ENCODE measurements around the gene CCL3. TPM values are rescaled to one million over a fixed set of nuclear protein-coding genes. Genes with fewer than 3 reads are reported as not detected.
"Not testable (repeated sequence)": the region's sequence is repeated elsewhere in the genome, so short reads cannot be mapped to it uniquely, and the experiment has no call there.

Gene CCL3
- polyA plus RNA-seq, 1 donor (not counting 4 experiments of a cell fraction or from before 2014, with no cell fraction given): not detected

DNA sequence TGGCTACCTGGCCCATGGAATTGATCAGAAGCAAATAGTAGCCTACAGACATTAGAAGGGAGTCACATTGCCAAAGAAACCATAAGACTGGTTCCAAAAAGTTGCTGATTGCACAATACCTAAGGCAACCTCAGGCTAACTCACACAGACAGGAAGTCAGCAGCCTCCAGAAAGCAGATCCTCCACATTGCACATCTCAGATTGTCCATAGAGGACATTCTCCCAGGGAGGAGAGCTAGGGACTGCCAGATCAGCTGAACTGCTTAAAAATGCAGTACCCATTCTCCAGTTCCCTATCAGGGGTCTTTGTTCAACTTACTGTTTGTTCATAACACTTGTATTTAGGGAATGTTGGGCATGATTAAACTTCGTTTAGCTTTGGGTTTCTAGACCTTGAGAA lies 4.2 kb downstream of the CCL3 start:
- Histone ChIP-seq H3K36me3 (ENCODE audit: control insufficient read depth in 2 of 2, extremely low read depth in 1 of 2, insufficient read depth in 2 of 2, low read length in 2 of 2) (no peaks in the 10 kb centered on the region), H3K4me2 (ENCODE audit: control insufficient read depth, extremely low read depth, insufficient read depth, low read depth, low read length) (no peak overlapping the region), H3K27me3 (ENCODE audit: control insufficient read depth, extremely low read depth, insufficient read depth, low read length) (no peaks in the 10 kb centered on the region), H2AFZ (ENCODE audit: control insufficient read depth, low read length) (no peak overlapping the region), H3K9ac (ENCODE audit: control insufficient read depth, extremely low read depth, insufficient read depth, low read length) (no peak overlapping the region), H3K4me3 (ENCODE audit: control insufficient read depth in 2 of 3, extremely low read depth in 1 of 3, insufficient read depth in 2 of 3, low read depth in 1 of 3, low read length in 3 of 3) (no peak overlapping the region), H3K4me1 (ENCODE audit: control insufficient read depth, extremely low read depth, insufficient read depth, low read length) (no peaks in the 10 kb centered on the region), H3K9me1 (ENCODE audit: control insufficient read depth, extremely low read depth, insufficient read depth, low read length) (no peaks in the 10 kb centered on the region), H3K9me3 (ENCODE audit: control insufficient read depth, low read depth, low read length) (no peaks in the 10 kb centered on the region), H3K27ac (ENCODE audit: control insufficient read depth, insufficient read depth, low read length) (no peak overlapping the region), H4K20me1 (ENCODE audit: control insufficient read depth, extremely low read depth, insufficient read depth, low read length) (no peaks in the 10 kb centered on the region), H3K79me2 (ENCODE audit: control insufficient read depth, insufficient read depth, low read length) (no peaks in the 10 kb centered on the region)
- FAIRE-seq: no peak
- no peak for DNase-seq (ENCODE audit: low read depth, low spot score)
- no peak for TF ChIP-seq EZH2 (IDR thresholded peaks at IDR 0.05; ENCODE audit: low read length)
- TF ChIP-seq, protein P1, sequence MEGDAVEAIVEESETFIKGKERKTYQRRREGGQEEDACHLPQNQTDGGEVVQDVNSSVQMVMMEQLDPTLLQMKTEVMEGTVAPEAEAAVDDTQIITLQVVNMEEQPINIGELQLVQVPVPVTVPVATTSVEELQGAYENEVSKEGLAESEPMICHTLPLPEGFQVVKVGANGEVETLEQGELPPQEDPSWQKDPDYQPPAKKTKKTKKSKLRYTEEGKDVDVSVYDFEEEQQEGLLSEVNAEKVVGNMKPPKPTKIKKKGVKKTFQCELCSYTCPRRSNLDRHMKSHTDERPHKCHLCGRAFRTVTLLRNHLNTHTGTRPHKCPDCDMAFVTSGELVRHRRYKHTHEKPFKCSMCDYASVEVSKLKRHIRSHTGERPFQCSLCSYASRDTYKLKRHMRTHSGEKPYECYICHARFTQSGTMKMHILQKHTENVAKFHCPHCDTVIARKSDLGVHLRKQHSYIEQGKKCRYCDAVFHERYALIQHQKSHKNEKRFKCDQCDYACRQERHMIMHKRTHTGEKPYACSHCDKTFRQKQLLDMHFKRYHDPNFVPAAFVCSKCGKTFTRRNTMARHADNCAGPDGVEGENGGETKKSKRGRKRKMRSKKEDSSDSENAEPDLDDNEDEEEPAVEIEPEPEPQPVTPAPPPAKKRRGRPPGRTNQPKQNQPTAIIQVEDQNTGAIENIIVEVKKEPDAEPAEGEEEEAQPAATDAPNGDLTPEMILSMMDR (optimal IDR thresholded peaks at IDR 0.05 in 1 of 3, IDR thresholded peaks at IDR 0.05 in 1 of 3, conservative IDR thresholded peaks at IDR 0.05 in 1 of 3; ENCODE audit: extremely low read depth in 1 of 3, insufficient read depth in 2 of 3, low read length in 3 of 3): no peak
- dilution Hi-C loops (cut with MboI; ENCODE audit: extremely low pct_ligation_motif_present, low sequenced_read_pairs): no loop called here

DNA sequence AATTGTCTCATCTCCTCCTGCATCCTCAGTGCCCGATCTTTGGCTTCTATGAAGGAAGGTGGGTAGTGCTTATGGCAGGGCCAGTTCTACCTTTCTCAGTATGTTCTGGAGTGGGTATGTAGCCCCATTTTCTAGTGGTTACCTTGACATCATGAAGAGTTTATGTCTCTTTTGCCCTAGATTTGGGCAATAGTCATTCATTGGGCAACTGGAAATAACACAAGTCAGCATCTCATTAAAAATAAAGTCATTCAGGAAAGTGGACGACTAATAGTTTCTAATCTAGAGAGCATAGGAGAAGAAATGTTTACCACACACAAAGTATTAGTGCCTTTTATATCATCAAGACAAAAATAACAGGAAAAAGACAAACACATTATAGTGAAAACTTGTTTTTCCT lies 6.3 kb downstream of the CCL3 start:
- H3K36me3 ChIP-seq (ENCODE audit: control insufficient read depth in 2 of 2, extremely low read depth in 1 of 2, insufficient read depth in 2 of 2, low read length in 2 of 2); H4K20me1 ChIP-seq (ENCODE audit: control insufficient read depth, extremely low read depth, insufficient read depth, low read length); H3K27me3 ChIP-seq (ENCODE audit: control insufficient read depth, extremely low read depth, insufficient read depth, low read length); H3K9ac ChIP-seq (ENCODE audit: control insufficient read depth, extremely low read depth, insufficient read depth, low read length); dilution Hi-C loops (cut with MboI; ENCODE audit: extremely low pct_ligation_motif_present, low sequenced_read_pairs); H2AFZ ChIP-seq (ENCODE audit: control insufficient read depth, low read length); H3K4me1 ChIP-seq (ENCODE audit: control insufficient read depth, extremely low read depth, insufficient read depth, low read length); H3K4me3 ChIP-seq (ENCODE audit: control insufficient read depth in 2 of 3, extremely low read depth in 1 of 3, insufficient read depth in 2 of 3, low read depth in 1 of 3, low read length in 3 of 3); H3K9me1 ChIP-seq (ENCODE audit: control insufficient read depth, extremely low read depth, insufficient read depth, low read length); FAIRE-seq; H3K9me3 ChIP-seq (ENCODE audit: control insufficient read depth, low read depth, low read length); H3K27ac ChIP-seq (ENCODE audit: control insufficient read depth, insufficient read depth, low read length); DNase-seq (ENCODE audit: low read depth, low spot score); H3K79me2 ChIP-seq (ENCODE audit: control insufficient read depth, insufficient read depth, low read length); H3K4me2 ChIP-seq (ENCODE audit: control insufficient read depth, extremely low read depth, insufficient read depth, low read depth, low read length): not testable (repeated sequence)

DNA sequence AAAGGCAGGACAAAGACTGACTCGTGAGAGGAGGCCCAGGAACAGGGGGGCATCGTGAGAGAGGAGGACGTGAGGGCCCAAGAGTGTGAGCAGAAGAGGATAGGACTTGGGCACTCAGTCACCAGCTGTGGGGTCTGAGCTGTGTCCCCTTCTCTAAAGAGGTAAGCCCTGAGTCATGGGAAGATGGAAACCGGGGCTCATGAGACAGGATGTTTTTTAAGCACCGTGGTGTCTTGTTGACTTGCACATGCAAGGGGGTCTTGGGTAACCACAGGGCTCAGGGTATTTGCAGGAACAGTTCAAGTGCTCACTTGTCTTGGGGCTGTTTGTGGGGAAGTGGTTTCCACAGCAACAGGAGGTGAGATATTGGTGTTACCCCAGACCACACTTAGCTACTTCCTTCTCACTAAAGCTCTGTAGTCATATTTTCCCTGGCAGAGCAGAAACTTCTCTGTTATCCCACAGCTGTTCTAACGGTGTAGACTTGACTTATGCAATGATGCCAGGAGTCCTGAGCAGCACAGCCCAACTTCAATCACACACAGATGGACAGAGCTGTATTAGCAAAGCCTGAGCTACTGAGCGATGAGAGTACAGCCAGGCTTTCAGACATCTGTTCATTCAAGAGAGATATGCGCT lies 7.3 kb downstream of the CCL3 start:
- H3K9me1 ChIP-seq (ENCODE audit: control insufficient read depth, extremely low read depth, insufficient read depth, low read length); H2AFZ ChIP-seq (ENCODE audit: control insufficient read depth, low read length); H3K9ac ChIP-seq (ENCODE audit: control insufficient read depth, extremely low read depth, insufficient read depth, low read length); H4K20me1 ChIP-seq (ENCODE audit: control insufficient read depth, extremely low read depth, insufficient read depth, low read length); H3K4me1 ChIP-seq (ENCODE audit: control insufficient read depth, extremely low read depth, insufficient read depth, low read length); dilution Hi-C loops (cut with MboI; ENCODE audit: extremely low pct_ligation_motif_present, low sequenced_read_pairs); H3K4me2 ChIP-seq (ENCODE audit: control insufficient read depth, extremely low read depth, insufficient read depth, low read depth, low read length); H3K79me2 ChIP-seq (ENCODE audit: control insufficient read depth, insufficient read depth, low read length); H3K4me3 ChIP-seq (ENCODE audit: control insufficient read depth in 2 of 3, extremely low read depth in 1 of 3, insufficient read depth in 2 of 3, low read depth in 1 of 3, low read length in 3 of 3); H3K27me3 ChIP-seq (ENCODE audit: control insufficient read depth, extremely low read depth, insufficient read depth, low read length); H3K36me3 ChIP-seq (ENCODE audit: control insufficient read depth in 2 of 2, extremely low read depth in 1 of 2, insufficient read depth in 2 of 2, low read length in 2 of 2); DNase-seq (ENCODE audit: low read depth, low spot score); H3K9me3 ChIP-seq (ENCODE audit: control insufficient read depth, low read depth, low read length); FAIRE-seq; H3K27ac ChIP-seq (ENCODE audit: control insufficient read depth, insufficient read depth, low read length): not testable (repeated sequence)

DNA sequence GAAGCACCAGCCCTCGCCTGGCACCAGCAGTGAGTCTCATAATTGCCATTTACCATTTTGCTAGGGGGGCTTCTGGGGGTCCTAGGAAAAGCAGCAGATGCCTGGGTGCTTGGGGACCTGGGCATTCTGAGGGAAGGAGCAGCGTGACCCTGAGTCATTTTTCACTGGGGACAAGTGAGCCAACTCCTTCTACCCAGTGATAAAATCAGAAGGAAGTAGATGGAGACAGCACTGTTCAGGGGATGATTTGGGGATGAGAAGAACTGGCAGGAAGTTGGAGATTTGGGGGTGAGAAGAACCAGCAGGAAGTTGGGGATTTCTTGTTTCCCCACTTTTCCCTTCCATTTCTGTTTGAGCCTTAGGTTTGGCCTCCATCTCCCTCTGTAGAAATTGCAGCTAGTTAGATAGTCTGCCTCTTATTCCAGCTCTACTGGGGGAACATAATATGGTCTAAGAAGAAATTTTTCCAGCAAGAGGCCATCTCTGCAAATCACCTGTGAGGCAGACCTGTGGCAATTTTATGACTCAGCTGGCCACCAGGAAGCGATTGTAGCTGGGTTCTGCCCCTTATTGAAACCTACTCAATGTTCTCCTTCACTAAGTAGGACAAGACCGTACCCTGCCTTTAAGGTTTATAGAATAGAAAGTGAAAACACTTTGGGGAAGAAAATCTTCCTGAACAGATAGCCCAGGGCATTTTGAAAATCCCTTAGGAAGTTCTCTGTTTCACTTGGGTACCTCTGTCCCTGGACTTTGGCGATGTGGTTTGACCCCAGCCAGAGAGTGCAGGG lies 8.1 kb downstream of the CCL3 start:
- H3K4me1 ChIP-seq (ENCODE audit: control insufficient read depth, extremely low read depth, insufficient read depth, low read length); H3K4me2 ChIP-seq (ENCODE audit: control insufficient read depth, extremely low read depth, insufficient read depth, low read depth, low read length); H3K27ac ChIP-seq (ENCODE audit: control insufficient read depth, insufficient read depth, low read length); H3K79me2 ChIP-seq (ENCODE audit: control insufficient read depth, insufficient read depth, low read length); H3K9me1 ChIP-seq (ENCODE audit: control insufficient read depth, extremely low read depth, insufficient read depth, low read length); H3K4me3 ChIP-seq (ENCODE audit: control insufficient read depth in 2 of 3, extremely low read depth in 1 of 3, insufficient read depth in 2 of 3, low read depth in 1 of 3, low read length in 3 of 3); H2AFZ ChIP-seq (ENCODE audit: control insufficient read depth, low read length); H3K36me3 ChIP-seq (ENCODE audit: control insufficient read depth in 2 of 2, extremely low read depth in 1 of 2, insufficient read depth in 2 of 2, low read length in 2 of 2); H4K20me1 ChIP-seq (ENCODE audit: control insufficient read depth, extremely low read depth, insufficient read depth, low read length); H3K27me3 ChIP-seq (ENCODE audit: control insufficient read depth, extremely low read depth, insufficient read depth, low read length); DNase-seq (ENCODE audit: low read depth, low spot score); H3K9ac ChIP-seq (ENCODE audit: control insufficient read depth, extremely low read depth, insufficient read depth, low read length); H3K9me3 ChIP-seq (ENCODE audit: control insufficient read depth, low read depth, low read length); FAIRE-seq; dilution Hi-C loops (cut with MboI; ENCODE audit: extremely low pct_ligation_motif_present, low sequenced_read_pairs): not testable (repeated sequence)

All from keratinocyte (primary cell).